Gastrocnemius medialis (tissue), 4 donors: ENCODE measurements around the gene DDX10.

Source experiments
- POLR2A ChIP-seq, 2 donors: fragments of 450-650 bp; IDR thresholded peaks; one replicate each; pipeline ENCODE4 v1.6.1; 2017; ENCODE audit warnings: antibody characterized with exemption in 2 of 2, mild to moderate bottlenecking in 2 of 2, moderate library complexity in 2 of 2
- TF ChIP-seq, protein P1 (sequence below), 5 experiments: fragments of 450-650 bp in 3 of 5; fragments of 200-600 bp in 2 of 5; sonication (generic) in 2 of 5; IDR thresholded peaks in 4 of 5; conservative IDR thresholded peaks in 1 of 5; 1 replicate in 4 of 5; 2 replicates in 1 of 5; pipeline ENCODE4 v1.5.1; 2016 to 2019; ENCODE audit warnings: antibody characterized with exemption in 5 of 5, mild to moderate bottlenecking in 3 of 5, moderate library complexity in 3 of 5

DNA sequence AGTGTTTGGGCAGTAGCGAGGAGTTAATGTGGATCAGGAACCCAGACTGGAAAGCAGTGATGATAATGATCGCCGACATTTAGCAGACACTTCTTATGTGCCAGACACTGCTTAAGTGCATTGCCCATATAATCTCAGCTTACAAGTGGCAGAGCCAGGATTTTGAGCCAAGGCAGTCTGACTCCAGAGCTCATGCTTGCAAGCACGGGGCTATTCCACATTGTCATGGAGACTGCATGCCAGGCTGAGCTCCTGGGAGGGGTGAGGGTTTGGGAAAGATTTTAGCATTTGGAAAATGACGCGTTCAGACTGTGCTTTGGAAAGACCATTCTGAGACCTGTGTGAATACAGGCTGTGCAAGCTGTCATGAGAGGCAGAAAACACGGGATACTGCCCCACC, 302.7 kb downstream of the DDX10 start:
- TF ChIP-seq, protein P1, sequence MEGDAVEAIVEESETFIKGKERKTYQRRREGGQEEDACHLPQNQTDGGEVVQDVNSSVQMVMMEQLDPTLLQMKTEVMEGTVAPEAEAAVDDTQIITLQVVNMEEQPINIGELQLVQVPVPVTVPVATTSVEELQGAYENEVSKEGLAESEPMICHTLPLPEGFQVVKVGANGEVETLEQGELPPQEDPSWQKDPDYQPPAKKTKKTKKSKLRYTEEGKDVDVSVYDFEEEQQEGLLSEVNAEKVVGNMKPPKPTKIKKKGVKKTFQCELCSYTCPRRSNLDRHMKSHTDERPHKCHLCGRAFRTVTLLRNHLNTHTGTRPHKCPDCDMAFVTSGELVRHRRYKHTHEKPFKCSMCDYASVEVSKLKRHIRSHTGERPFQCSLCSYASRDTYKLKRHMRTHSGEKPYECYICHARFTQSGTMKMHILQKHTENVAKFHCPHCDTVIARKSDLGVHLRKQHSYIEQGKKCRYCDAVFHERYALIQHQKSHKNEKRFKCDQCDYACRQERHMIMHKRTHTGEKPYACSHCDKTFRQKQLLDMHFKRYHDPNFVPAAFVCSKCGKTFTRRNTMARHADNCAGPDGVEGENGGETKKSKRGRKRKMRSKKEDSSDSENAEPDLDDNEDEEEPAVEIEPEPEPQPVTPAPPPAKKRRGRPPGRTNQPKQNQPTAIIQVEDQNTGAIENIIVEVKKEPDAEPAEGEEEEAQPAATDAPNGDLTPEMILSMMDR (IDR thresholded peaks at IDR 0.05 in 4 of 5, conservative IDR thresholded peaks at IDR 0.05 in 1 of 5), result no peak
- TF ChIP-seq POLR2A (IDR thresholded peaks at IDR 0.05), result no peak
